Activated T-helper 17 cell treated with anti-CD3 and anti-CD28 coated beads, Interleukin-2, amount 50 U/mL, for 72 hours (primary cell): Measurements from ENCODE around the gene IKZF3. TPM values are rescaled to one million over a fixed set of nuclear protein-coding genes. Genes with fewer than 3 reads are reported as not detected.
"Not testable (repeated sequence)": the region's sequence is repeated elsewhere in the genome, so short reads cannot be mapped to it uniquely, and the experiment has no call there.

Experiments used
- ATAC-seq: fragments of 150-1000 bp; cut with Tn5 transposase; replicated peaks from 2 replicates; pipeline ENCODE4 v1.10.0; 2021; ENCODE audit warnings: mild to moderate bottlenecking, moderate library complexity
- H3K27ac Mint-ChIP-seq: one replicate; pipeline ENCODE4 v1.8.0; 2022; ENCODE audit warnings: mixed read lengths
- H3K27me3 Mint-ChIP-seq: one replicate; pipeline ENCODE4 v1.8.0; 2022; ENCODE audit warnings: mixed read lengths
- H3K36me3 Mint-ChIP-seq: one replicate; pipeline ENCODE4 v1.8.0; 2022; ENCODE audit warnings: low read depth, mild to moderate bottlenecking, mixed read lengths
- H3K4me1 Mint-ChIP-seq: one replicate; pipeline ENCODE4 v1.8.0; 2022; ENCODE audit warnings: mixed read lengths
- H3K4me3 Mint-ChIP-seq: one replicate; pipeline ENCODE4 v1.8.0; 2022; ENCODE audit warnings: mild to moderate bottlenecking, mixed read lengths
- H3K9me3 Mint-ChIP-seq: one replicate; pipeline ENCODE4 v1.8.0; 2022; ENCODE audit warnings: mixed read lengths
- total RNA-seq, 2 donors: library from RNA; stranded (reverse); gene quantifications; one replicate each; pipeline ENCODE4 v1.2.3, GENCODE V29; 2022

The IKZF3 gene
- total RNA-seq, 2 donors from 2014 or later, result 55.0 to 119 TPM

DNA sequence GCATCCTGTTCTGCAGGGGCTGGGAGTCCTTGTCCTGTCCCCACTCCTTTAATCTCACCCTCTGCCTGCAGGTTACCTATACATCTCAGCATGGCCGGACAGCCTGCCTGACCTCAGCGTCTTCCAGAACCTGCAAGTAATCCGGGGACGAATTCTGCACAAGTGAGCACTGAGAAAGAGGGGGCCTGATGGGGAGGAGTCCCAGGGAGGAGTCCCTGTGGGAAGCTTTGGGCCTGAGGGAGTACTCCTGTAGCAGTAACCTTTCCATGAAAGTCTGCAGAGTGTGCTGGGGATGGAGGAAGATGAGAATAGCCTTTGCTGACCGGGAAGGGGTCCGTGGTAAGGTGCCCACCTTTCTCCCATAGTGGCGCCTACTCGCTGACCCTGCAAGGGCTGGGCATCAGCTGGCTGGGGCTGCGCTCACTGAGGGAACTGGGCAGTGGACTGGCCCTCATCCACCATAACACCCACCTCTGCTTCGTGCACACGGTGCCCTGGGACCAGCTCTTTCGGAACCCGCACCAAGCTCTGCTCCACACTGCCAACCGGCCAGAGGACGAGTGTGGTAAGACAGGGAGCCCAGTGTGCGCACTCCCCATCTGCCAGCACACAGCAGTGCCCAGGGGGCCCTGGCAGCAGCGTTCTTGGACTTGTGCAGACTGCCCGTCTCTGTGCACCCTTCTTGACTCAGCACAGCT lies 148.6 kb downstream of the IKZF3 start:
- Mint-ChIP-seq H3K9me3 (no peaks in the 10 kb centered on the region), H3K27ac (no peak overlapping the region), H3K36me3 (no peaks in the 10 kb centered on the region), H3K4me3 (no peak overlapping the region), H3K27me3 (no peaks in the 10 kb centered on the region), H3K4me1 (no peaks in the 10 kb centered on the region)
- ATAC-seq, result no peak

DNA sequence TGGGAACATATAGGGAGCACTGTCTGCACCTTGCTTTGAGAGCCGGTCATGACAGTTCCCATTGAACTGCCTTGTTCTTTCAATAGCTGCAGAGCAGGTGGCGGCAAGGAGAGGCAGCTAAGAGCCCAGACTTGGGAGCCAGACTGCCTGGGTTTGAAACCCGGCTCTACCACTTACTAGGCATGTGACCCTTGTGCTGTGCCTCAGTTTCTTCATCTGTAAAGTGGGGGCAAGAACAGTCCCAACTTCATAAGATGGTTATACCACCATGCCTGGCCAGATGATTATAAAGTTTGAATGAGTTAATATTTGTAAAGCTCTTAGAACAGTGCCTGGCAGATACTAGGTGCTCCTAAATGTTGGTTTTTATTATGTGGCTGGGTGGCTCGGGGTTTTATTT lies 149.9 kb downstream of the IKZF3 start:
- ATAC-seq, result no peak
- Mint-ChIP-seq H3K27me3 (no peaks in the 10 kb centered on the region), H3K36me3 (no peaks in the 10 kb centered on the region), H3K9me3 (no peaks in the 10 kb centered on the region), H3K27ac (no peak overlapping the region), H3K4me3 (no peak overlapping the region), H3K4me1 (no peaks in the 10 kb centered on the region)

DNA sequence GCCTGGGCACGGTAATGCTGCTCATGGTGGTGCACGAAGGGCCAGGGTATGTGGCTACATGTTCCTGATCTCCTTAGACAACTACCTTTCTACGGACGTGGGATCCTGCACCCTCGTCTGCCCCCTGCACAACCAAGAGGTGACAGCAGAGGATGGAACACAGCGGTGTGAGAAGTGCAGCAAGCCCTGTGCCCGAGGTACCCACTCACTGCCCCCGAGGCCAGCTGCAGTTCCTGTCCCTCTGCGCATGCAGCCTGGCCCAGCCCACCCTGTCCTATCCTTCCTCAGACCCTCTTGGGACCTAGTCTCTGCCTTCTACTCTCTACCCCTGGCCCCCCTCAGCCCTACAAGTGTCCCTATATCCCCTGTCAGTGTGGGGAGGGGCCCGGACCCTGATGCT lies 152.3 kb downstream of the IKZF3 start:
- Mint-ChIP-seq H3K9me3 (no peaks in the 10 kb centered on the region), H3K27me3 (no peaks in the 10 kb centered on the region)

DNA sequence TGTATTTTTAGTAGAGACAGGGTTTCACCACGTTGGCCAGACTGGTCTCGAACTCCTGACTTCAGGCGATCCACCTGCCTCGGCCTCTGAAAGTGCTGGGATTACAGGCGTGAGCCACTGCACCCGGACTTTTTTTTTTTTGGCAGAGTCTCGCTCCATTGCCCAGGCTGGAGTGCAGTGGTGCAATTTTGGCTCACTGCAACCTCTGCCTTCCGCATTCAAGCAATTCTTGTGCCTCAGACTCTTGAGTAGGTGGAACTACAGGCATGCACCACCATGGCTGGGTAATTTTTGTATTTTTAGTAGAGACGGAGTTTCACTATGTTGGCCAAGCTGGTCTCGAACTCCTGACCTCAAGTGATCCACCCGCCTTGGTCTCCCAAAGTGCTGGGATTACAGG lies 153.0 kb downstream of the IKZF3 start:
- not testable (repeated sequence) for H3K9me3 Mint-ChIP-seq, ATAC-seq, H3K4me1 Mint-ChIP-seq, H3K36me3 Mint-ChIP-seq, H3K27ac Mint-ChIP-seq, H3K27me3 Mint-ChIP-seq, H3K4me3 Mint-ChIP-seq

More for the DNA sequence above, 152.3 kb downstream of the IKZF3 start:
- no peak for ATAC-seq
- Mint-ChIP-seq H3K27ac (no peak overlapping the region), H3K36me3 (no peaks in the 10 kb centered on the region), H3K4me1 (peaks cover 6% of the 10 kb centered on the region), H3K4me3 (no peak overlapping the region)

DNA sequence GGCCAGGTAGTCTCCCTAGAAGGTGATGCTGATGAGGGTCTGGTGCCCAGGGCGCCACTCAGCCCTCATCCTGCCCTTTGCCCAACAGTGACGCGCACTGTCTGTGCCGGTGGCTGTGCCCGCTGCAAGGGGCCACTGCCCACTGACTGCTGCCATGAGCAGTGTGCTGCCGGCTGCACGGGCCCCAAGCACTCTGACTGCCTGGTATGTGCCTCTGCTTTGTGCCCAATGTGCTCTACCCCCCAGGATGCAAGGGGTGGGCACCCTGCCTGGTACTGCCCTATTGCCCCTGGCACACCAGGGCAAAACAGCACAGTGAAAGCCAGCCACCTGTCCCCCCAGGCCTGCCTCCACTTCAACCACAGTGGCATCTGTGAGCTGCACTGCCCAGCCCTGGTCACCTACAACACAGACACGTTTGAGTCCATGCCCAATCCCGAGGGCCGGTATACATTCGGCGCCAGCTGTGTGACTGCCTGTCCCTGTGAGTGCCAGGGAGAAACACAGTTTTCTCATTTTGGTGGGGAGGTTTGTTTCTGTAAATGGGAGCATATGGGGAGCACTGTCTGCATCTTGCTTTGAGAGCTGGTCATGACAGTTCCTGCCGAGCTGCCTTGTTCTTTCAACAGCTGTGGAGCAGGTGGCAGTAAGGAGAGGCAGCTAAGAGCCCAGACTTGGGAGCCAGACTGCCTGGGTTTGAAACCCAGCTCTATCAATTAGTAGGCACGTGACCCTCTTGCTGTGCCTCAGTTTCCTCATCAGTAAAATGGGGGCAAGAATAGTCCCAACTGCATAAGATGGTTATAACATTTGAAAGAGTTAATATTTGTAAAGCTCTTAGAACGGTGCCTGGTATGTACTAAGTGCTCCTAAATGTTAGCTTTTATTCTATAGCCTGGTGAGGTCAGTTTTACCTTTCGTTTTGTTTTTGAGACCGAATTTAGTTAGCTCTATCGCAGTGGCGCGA lies 153.8 kb downstream of the IKZF3 start:
- H3K36me3 Mint-ChIP-seq, result no peaks in the 10 kb centered on the region
- no peak overlapping the region for H3K4me3 Mint-ChIP-seq
- peaks cover 7% of the 10 kb centered on the region for H3K4me1 Mint-ChIP-seq
- no peaks in the 10 kb centered on the region for H3K27me3 Mint-ChIP-seq
- no peak for ATAC-seq
- no peaks in the 10 kb centered on the region for H3K9me3 Mint-ChIP-seq
- no peak overlapping the region for H3K27ac Mint-ChIP-seq

DNA sequence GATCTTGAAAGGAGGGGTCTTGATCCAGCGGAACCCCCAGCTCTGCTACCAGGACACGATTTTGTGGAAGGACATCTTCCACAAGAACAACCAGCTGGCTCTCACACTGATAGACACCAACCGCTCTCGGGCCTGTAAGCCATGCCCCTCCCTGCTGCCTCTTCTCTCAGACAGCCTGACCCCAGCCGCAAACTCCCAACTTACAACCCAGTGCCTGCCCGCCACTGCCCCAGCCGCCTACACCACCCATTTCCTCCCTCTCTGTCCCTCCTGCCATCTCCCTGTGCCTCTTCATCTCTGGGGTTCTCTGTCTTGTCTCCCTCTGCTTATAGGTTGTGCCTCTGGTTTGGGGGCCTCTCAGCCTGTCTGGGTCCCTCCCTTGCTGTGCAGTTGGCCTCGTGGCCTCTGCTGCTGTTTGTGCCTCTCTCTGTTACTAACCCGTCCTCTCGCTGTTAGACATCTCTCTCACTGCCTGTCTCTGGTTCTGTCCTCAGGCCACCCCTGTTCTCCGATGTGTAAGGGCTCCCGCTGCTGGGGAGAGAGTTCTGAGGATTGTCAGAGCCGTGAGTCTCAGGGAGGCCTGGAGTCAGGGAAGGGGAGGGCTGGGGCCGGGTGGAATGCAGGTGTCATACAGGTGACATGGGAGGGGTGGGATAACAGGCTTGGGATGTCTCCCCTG lies 154.7 kb downstream of the IKZF3 start:
- no peak for ATAC-seq
- Mint-ChIP-seq H3K36me3 (no peaks in the 10 kb centered on the region), H3K4me1 (peaks cover 11% of the 10 kb centered on the region), H3K27me3 (no peaks in the 10 kb centered on the region), H3K4me3 (no peak overlapping the region), H3K27ac (no peak overlapping the region), H3K9me3 (no peaks in the 10 kb centered on the region)

Other genes with a start within 250 kb of the IKZF3 start
- gene PPP1R1B, start 237.4 kb downstream of the IKZF3 start, total RNA-seq, result not detected
- gene STARD3, start 227.2 kb downstream of the IKZF3 start, total RNA-seq, result 10 to 100 TPM; 59.8 to 76.0 TPM
- gene TCAP, start 199.0 kb downstream of the IKZF3 start, total RNA-seq, result 1 to 10 TPM; 2.0 to 2.5 TPM
- gene PNMT, start 195.9 kb downstream of the IKZF3 start, total RNA-seq, result not detected
- 10 to 100 TPM in 1 of 2 donors, 1 to 10 TPM in 1; 5.9 to 14.8 TPM for gene PGAP3, start 176.3 kb downstream of the IKZF3 start, total RNA-seq
- gene ERBB2, start 164.2 kb downstream of the IKZF3 start, total RNA-seq, result 1 to 10 TPM; 3.4 to 5.9 TPM
- gene MIEN1, start 133.8 kb downstream of the IKZF3 start, total RNA-seq, result 10 to 100 TPM; 24.6 to 45.2 TPM
- under 1 TPM in 1 of 2 donors, not detected in 1; 0.40 TPM for gene GRB7, start 126.4 kb downstream of the IKZF3 start, total RNA-seq
- under 1 TPM; 0.53 to 0.67 TPM for gene ZPBP2, start 3.9 kb upstream of the IKZF3 start, total RNA-seq
- gene GSDMB, start 54.3 kb upstream of the IKZF3 start, total RNA-seq, result 10 to 100 TPM; 28.9 to 37.6 TPM
- 10 to 100 TPM; 66.8 to 70.3 TPM for gene ORMDL3, start 63.3 kb upstream of the IKZF3 start, total RNA-seq
- not detected for gene LRRC3C, start 63.4 kb upstream of the IKZF3 start, total RNA-seq
- gene GSDMA, start 98.7 kb upstream of the IKZF3 start, total RNA-seq, result 1 to 10 TPM in 1 of 2 donors, under 1 TPM in 1; 0.63 to 1.1 TPM
- 100 to 1,000 TPM in 1 of 2 donors, 10 to 100 TPM in 1; 97.6 to 159 TPM for gene PSMD3, start 116.5 kb upstream of the IKZF3 start, total RNA-seq
- gene CSF3, start 151.1 kb upstream of the IKZF3 start, total RNA-seq, result not detected
- 100 to 1,000 TPM in 1 of 2 donors, 10 to 100 TPM in 1; 83.5 to 140 TPM for gene MED24, start 190.1 kb upstream of the IKZF3 start, total RNA-seq
- 10 to 100 TPM; 10.3 to 14.4 TPM for gene THRA, start 198.7 kb upstream of the IKZF3 start, total RNA-seq
- 10 to 100 TPM; 12.2 to 21.8 TPM for gene NR1D1, start 236.3 kb upstream of the IKZF3 start, total RNA-seq